Choroid plexus epithelial cell (primary cell): ENCODE results near the gene B4GALT3.
A peak's percentile ranks its signal among the peaks of the same experiment; 100 is the strongest.
"Not testable (repeated sequence)": the region's sequence is repeated elsewhere in the genome, so short reads cannot be mapped to it uniquely, and the experiment has no call there.

Experiments used
- DNase-seq: peaks from one replicate; pipeline ENCODE4 v3.0.0-alpha.2; 2010; ENCODE audit warnings: low read depth
- H3K4me3 ChIP-seq: 2 replicates; pipeline ENCODE4 v1.5.1; 2011; ENCODE audit warnings: low read depth, mild to moderate bottlenecking, control low read depth, low read length, moderate library complexity
- CTCF ChIP-seq: conservative IDR thresholded peaks from 2 replicates; pipeline ENCODE4 v1.5.1; 2011; ENCODE audit warnings: low read depth, mild to moderate bottlenecking, control low read depth, inconsistent platforms, low read length, moderate library complexity

B4GALT3 gene

DNA sequence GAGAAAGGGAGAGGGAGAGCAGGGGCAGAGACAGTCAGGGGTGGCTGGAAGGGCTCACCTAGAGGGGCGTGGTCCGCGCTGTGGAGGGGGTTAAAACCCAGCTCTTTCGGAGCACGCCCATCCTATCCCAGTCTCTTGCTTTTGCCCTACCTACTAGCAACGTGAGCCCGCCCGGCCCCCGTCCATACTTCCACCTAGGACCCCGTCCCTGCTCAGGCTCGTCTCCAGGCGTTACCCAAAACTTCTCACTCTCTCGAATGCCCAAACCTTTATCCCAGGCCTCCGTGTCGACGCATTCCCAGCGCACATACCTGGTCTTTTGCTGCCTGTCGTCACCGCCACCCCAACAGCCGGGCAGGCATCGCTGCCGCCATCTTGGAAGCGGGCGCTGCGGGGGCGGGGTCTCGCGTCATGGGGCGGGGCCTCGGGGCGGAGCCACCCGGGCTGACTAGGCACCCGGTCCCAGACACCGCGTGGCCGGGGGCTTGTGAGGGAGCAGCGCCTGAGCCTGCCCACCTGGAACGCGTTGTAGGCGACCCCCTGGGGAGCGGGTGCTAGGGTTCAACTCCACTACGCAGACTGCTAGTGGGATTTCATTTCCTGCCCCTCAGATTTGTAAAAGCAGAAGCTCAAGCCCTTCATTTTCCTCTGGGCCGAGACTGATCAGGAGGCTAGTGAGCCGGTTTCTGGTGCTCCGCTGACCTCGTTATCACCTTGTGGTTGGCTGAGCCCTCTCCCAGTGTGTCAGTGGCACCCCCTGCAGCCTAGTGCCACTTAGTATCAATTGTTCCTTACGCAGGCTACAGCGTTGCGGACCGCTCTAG is at the start of gene B4GALT3:
Gene B4GALT3, minus strand, starts transcription at position 396 of the 824 bp plus-strand sequence. CDS start 1,447 bp downstream, outside the sequence.
- peak; percentile 86 for DNase-seq
- H3K4me3 ChIP-seq = peak within 1 kb of the TSS; percentile 98
- TF ChIP-seq CTCF = no peak

DNA sequence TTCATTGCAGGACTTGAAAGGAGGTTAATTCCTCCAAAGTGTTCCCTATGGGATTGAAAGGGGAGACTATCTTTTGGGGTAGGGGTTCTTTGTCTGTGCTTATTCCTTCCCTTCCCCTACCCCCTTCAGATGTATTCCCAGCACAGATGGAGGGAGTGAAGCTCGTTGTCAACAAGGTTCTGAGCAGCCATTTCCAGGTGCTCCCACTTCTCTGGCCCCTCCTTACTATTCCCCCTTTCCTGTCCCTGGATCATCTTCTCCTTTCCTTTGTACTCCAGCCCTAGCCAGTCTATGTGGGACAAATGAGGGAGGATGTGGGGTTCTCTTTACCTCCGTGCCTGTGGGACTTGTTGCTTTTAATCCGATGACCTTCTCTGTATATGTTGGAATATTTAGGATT is 49.5 kb upstream of the B4GALT3 start:
- no peak for DNase-seq
- no peak for TF ChIP-seq CTCF
- peak overlapping the region; percentile 94 for H3K4me3 ChIP-seq

DNA sequence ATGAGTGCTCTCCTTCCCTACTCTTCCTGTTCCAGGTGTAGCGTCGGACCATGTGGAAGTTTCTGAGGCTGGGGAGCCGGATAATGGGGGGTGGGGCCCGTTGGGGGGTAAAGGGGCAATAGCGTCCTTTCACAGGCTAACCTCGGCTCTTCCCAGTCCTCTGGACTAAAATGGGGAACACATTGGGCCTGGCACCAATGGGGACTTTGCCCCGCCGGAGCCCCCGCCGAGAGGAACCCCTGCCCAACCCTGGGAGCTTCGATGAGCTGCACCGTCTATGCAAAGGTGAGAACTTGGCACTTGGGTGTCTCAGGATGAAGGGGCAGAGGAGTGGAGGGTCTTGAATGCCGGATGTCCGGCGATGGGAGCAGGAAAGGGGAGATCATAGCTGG is 49.0 kb upstream of the B4GALT3 start:
- peak overlapping the region; percentile 94 for H3K4me3 ChIP-seq
- TF ChIP-seq CTCF = no peak
- no peak for DNase-seq

GRCh38 chr1:161225534-161226319 is 48.4 kb upstream of the B4GALT3 start, which contains the start of gene TOMM40L:
TOMM40L (plus strand) TSS chr1:161226060; CDS start chr1:161226490, 430 bp downstream.
- peak within 1 kb of the TSS; percentile 94 for H3K4me3 ChIP-seq
- peak; percentile 82 for TF ChIP-seq CTCF
- peak; percentile 100 for DNase-seq

DNA sequence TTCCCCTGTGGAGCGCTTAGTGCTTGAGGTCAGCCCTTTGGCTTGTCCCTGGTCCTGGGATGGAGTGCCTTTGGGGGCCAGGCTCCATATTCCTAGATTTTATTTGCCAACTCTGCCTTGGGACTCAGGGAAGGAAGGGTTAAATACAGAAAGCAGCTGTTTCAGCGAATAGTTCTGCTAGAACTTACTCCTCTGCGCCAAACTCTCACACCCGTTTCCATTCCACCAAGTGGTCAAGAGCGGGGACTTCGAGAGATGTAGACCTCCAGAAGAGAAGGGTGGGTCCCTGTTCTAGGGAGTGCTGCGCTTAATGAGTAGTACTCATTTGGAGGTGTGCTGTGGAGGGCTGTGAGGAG is 47.8 kb upstream of the B4GALT3 start:
- DNase-seq = no peak
- TF ChIP-seq CTCF = no peak
- H3K4me3 ChIP-seq = no peak overlapping the region

DNA sequence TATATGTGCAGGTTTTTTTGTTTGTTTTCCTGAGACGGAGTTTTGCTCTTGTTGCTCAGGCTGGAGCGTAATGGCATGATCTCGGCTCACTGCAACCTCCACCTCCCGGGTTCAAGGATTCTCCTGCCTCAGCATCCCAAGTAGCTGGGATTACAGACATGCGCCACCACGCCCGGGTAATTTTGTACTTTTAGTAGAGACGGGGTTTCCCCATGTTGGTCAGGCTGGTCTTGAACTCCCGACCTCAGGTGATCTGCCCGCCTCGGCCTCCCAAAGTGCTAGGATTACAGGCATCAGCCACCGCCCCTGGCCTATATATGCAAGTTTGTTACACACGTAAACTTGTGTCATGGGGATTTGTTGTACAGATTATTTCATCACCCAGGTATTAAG is 47.4 kb upstream of the B4GALT3 start:
- DNase-seq, H3K4me3 ChIP-seq: not testable (repeated sequence)

DNA sequence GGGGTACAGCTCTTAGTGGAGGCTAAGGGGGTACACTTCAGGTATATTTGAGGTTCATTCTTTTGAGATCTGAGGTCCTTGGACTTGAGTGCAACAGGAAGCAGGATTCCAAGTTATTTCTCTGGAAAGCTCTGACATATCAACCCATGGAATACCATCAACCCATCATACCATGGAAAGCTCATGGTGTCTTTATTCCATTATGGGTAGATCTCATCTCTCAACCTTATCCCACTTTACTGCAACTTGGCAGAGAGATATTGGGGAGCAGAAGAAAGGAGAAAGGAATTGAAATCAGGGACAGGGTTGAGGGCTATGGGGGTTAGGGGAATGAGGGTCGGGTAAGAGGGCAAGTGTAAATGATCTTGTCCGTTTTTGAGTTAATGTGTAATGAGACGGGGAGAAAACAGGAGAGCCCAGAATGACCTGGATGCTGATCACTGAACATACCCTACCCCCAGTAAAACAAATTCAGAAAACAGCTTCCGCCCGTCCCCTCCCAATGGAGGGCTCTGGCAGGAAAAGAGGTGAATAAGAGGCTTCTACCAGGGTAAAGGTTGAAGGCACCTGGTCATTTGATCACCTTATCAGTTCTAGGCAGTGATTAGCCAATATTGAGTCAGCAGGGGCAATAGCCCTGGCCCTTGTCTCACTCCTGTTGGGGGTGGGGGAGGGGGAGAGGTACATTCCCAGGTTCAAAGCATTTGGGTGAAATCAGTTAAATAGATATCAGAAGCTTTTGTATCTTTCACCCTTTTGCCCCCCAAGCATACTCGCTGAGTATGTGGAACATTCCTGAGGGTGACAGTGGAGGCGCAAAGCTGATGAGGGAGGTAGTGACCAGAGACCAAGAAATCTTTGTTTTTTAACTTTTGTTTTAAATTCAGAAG is 46.7 kb upstream of the B4GALT3 start:
- H3K4me3 ChIP-seq = no peak overlapping the region
- TF ChIP-seq CTCF = no peak
- no peak for DNase-seq
